Measurements from ENCODE around the gene ARL14.
"Not testable (repeated sequence)": the region's sequence is repeated elsewhere in the genome, so short reads cannot be mapped to it uniquely, and the experiment has no call there.

Gene ARL14

GRCh38 chr3:160713144-160713543 is 36.2 kb downstream of the ARL14 start:
- in situ Hi-C loops (cut with MboI; ENCODE audit: low sequenced_read_pairs) = not testable (repeated sequence)

- in situ Hi-C loops (cut with MboI; ENCODE audit: low sequenced_read_pairs) = no loop called here
These were observed 42.8 kb downstream of the ARL14 start for GRCh38 chr3:160719710-160720109.

GRCh38 chr3:160720123-160720746 is 43.3 kb downstream of the ARL14 start:
- in situ Hi-C loops (cut with MboI; ENCODE audit: low sequenced_read_pairs) = no loop called here

- in situ Hi-C loops (cut with MboI; ENCODE audit: low sequenced_read_pairs) = no loop called here
These were observed 45.4 kb downstream of the ARL14 start for GRCh38 chr3:160722331-160722730.

- in situ Hi-C loops (cut with MboI; ENCODE audit: low sequenced_read_pairs) = no loop called here
These were observed 48.4 kb downstream of the ARL14 start for GRCh38 chr3:160725338-160725737.

All from HL-60/S4 treated with phorbol 12-myristate 13-acetate at 8.2 ng/mL for 4 days and 3 days (cell line).